Choroid plexus epithelial cell (primary cell): Measurements from ENCODE around the gene BBS9.

Experiments used
- DNase-seq: peaks from one replicate; pipeline ENCODE4 v3.0.0-alpha.2; 2010; ENCODE audit warnings: low read depth
- H3K4me3 ChIP-seq: 2 replicates; pipeline ENCODE4 v1.5.1; 2011; ENCODE audit warnings: low read depth, mild to moderate bottlenecking, control low read depth, low read length, moderate library complexity
- CTCF ChIP-seq: conservative IDR thresholded peaks from 2 replicates; pipeline ENCODE4 v1.5.1; 2011; ENCODE audit warnings: low read depth, mild to moderate bottlenecking, control low read depth, inconsistent platforms, low read length, moderate library complexity

Gene BBS9

GRCh38 chr7:33128990-33129805 lies at the start of gene BBS9:
TSS of gene BBS9 (plus strand) at chr7:33129564. CDS start at chr7:33146253, 16,689 bp downstream.
- H3K4me3 ChIP-seq: peak within 1 kb of the TSS; percentile 86
- DNase-seq: peak; percentile 97
- TF ChIP-seq CTCF: peak; percentile 19

GRCh38 chr7:33079763-33080690 lies 49.3 kb upstream of the BBS9 start:
- TF ChIP-seq CTCF: no peak
- H3K4me3 ChIP-seq: no peak overlapping the region
- no peak for DNase-seq

- TF ChIP-seq CTCF: no peak
- no peak for DNase-seq
Observed at GRCh38 chr7:33087356-33087755, 42.0 kb upstream of the BBS9 start.

GRCh38 chr7:33087858-33088257 lies 41.5 kb upstream of the BBS9 start:
- no peak for DNase-seq
- H3K4me3 ChIP-seq: no peak overlapping the region
- no peak for TF ChIP-seq CTCF

More at GRCh38 chr7:33087356-33087755, 42.0 kb upstream of the BBS9 start:
- H3K4me3 ChIP-seq: no peak overlapping the region

GRCh38 chr7:33089142-33089541 lies 40.2 kb upstream of the BBS9 start:
- H3K4me3 ChIP-seq: no peak overlapping the region
- TF ChIP-seq CTCF: no peak
- no peak for DNase-seq

- no peak for TF ChIP-seq CTCF
- no peak overlapping the region for H3K4me3 ChIP-seq
- no peak for DNase-seq
Observed at GRCh38 chr7:33091111-33091531, 38.2 kb upstream of the BBS9 start.
